IMR-90 (cell line): ENCODE data around the gene RUFY1. TPM values are rescaled to one million over a fixed set of nuclear protein-coding genes. Genes with fewer than 3 reads are reported as not detected.
A peak's percentile ranks its signal among the peaks of the same experiment; 100 is the strongest.

Experiments used
- ATAC-seq: fragments of 200-7000 bp; cut with Tn5 transposase; 2 replicates; pipeline ENCODE4 v1.9.1; 2020; ENCODE audit warnings: low read depth, mild to moderate bottlenecking, moderate library complexity
- BruUV-seq: library from RNA; stranded (reverse); fragments of 400-500 nt; replicated peaks from 2 replicates; lab custom pipeline; 2021; lab: Mats Ljungman, UMichigan
- CTCF ChIA-PET: fragments of 300-600 bp; formaldehyde crosslinking; extraction: SDS; loops from one replicate; lab custom pipeline; 2021; ENCODE audit warnings: antibody characterized with exemption; lab: Yijun Ruan, JAX
- POLR2A ChIA-PET: fragments of 300-600 bp; sonication (Branson Sonifier 250); formaldehyde crosslinking; loops from one replicate; lab custom pipeline; 2022; ENCODE audit warnings: antibody characterized with exemption; ENCODE audit not compliant: unreplicated experiment; lab: Charles Lee
- DNase-seq: peaks from one replicate; pipeline ENCODE4 v3.0.0; 2013
- H2AFZ ChIP-seq: replicated peaks from 2 replicates; pipeline ENCODE3; 2013; ENCODE audit warnings: low read length, mild to moderate bottlenecking; ENCODE audit not compliant: poor library complexity
- H2AK5ac ChIP-seq: 2 replicates; pipeline ENCODE4 v1.6.1; 2013; ENCODE audit warnings: low read depth, low read length, inconsistent platforms
- H2AK9ac ChIP-seq: replicated peaks from 2 replicates; pipeline ENCODE3; 2013; ENCODE audit warnings: mild to moderate bottlenecking, low read depth, low read length, moderate library complexity; ENCODE audit not compliant: poor library complexity
- H2BK120ac ChIP-seq: 2 replicates; pipeline ENCODE4 v1.6.1; 2013; ENCODE audit warnings: low read depth, low read length, inconsistent platforms
- H2BK15ac ChIP-seq: 3 replicates; pipeline ENCODE4 v1.6.1; 2013; ENCODE audit warnings: low read depth, low read length, inconsistent platforms
- H2BK20ac ChIP-seq: 2 replicates; pipeline ENCODE4 v1.6.1; 2013; ENCODE audit warnings: low read depth, mild to moderate bottlenecking, inconsistent platforms, low read length, moderate library complexity
- H2BK5ac ChIP-seq: 2 replicates; pipeline ENCODE4 v1.6.1; 2013; ENCODE audit warnings: mild to moderate bottlenecking, low read depth, low read length, inconsistent platforms; ENCODE audit not compliant: poor library complexity, severe bottlenecking
- H3K14ac ChIP-seq: replicated peaks from 2 replicates; pipeline ENCODE4 v1.6.1; 2013; ENCODE audit warnings: low read depth, low read length, inconsistent platforms
- H3K18ac ChIP-seq: 2 replicates; pipeline ENCODE4 v1.6.1; 2013; ENCODE audit warnings: low read depth, low read length, control low read depth
- H3K23ac ChIP-seq: 2 replicates; pipeline ENCODE4 v1.6.1; 2013; ENCODE audit warnings: low read depth, low read length, inconsistent platforms
- H3K27ac ChIP-seq: 2 replicates; pipeline ENCODE4 v1.5.1; 2013; ENCODE audit warnings: mild to moderate bottlenecking, control low read depth, low read length; ENCODE audit not compliant: insufficient read depth
- H3K27me3 ChIP-seq: 2 replicates; pipeline ENCODE4 v1.6.1; 2013; ENCODE audit warnings: low read length; ENCODE audit not compliant: control insufficient read depth, insufficient read depth
- H3K36me3 ChIP-seq: 2 replicates; pipeline ENCODE4 v1.6.1; 2013; ENCODE audit warnings: low read length, mixed read lengths; ENCODE audit not compliant: control insufficient read depth, insufficient read depth
- H3K4ac ChIP-seq: 2 replicates; pipeline ENCODE4 v1.6.1; 2013; ENCODE audit warnings: low read depth, low read length, inconsistent platforms
- H3K4me1 ChIP-seq: 2 replicates; pipeline ENCODE4 v1.6.1; 2013; ENCODE audit warnings: low read length, mixed read lengths; ENCODE audit not compliant: control insufficient read depth, insufficient read depth
- H3K4me2 ChIP-seq: 2 replicates; pipeline ENCODE4 v1.6.1; 2013; ENCODE audit warnings: low read depth, mild to moderate bottlenecking, control low read depth, low read length, moderate library complexity
- H3K4me3 ChIP-seq: 2 replicates; pipeline ENCODE4 v1.5.1; 2013; ENCODE audit warnings: low read depth, mild to moderate bottlenecking, control low read depth, low read length, moderate library complexity; ENCODE audit not compliant: insufficient read depth
- H3K56ac ChIP-seq: 2 replicates; pipeline ENCODE4 v1.6.1; 2013; ENCODE audit warnings: low read length, inconsistent platforms; ENCODE audit not compliant: insufficient read depth; ENCODE audit errors: extremely low read depth
- H3K79me1 ChIP-seq, 2 experiments: 2 replicates each; pipeline ENCODE4 v1.6.1; 2013; ENCODE audit warnings: low read length in 2 of 2, inconsistent platforms in 1 of 2, low read depth in 1 of 2
- H3K9ac ChIP-seq: 2 replicates; pipeline ENCODE4 v1.6.1; 2013; ENCODE audit warnings: low read depth, low read length, control low read depth
- H3K9me1 ChIP-seq: 2 replicates; pipeline ENCODE4 v1.6.1; 2013; ENCODE audit warnings: low read length, inconsistent platforms; ENCODE audit not compliant: insufficient read depth
- H3K9me3 ChIP-seq: 2 replicates; pipeline ENCODE4 v1.6.1; 2013; ENCODE audit warnings: low read length; ENCODE audit not compliant: control insufficient read depth, insufficient read depth
- H4K20me1 ChIP-seq: 2 replicates; pipeline ENCODE4 v1.6.1; 2013; ENCODE audit warnings: low read length, inconsistent platforms; ENCODE audit not compliant: insufficient read depth
- H4K5ac ChIP-seq: 2 replicates; pipeline ENCODE4 v1.6.1; 2013; ENCODE audit warnings: mild to moderate bottlenecking, low read depth, low read length, control low read depth
- H4K8ac ChIP-seq, 2 experiments: 2 replicates each; pipeline ENCODE4 v1.6.1; 2013; ENCODE audit warnings: low read depth in 2 of 2, low read length in 2 of 2, control low read depth in 1 of 2, inconsistent platforms in 1 of 2
- H4K91ac ChIP-seq: 2 replicates; pipeline ENCODE4 v1.6.1; 2013; ENCODE audit warnings: low read depth, low read length, inconsistent platforms; ENCODE audit not compliant: insufficient read depth
- BHLHE40 ChIP-seq: fragments of 150-350 bp; IDR thresholded peaks from 2 replicates; pipeline ENCODE4 v1.6.1; 2016; ENCODE audit warnings: mild to moderate bottlenecking, low read depth, low read length
- MXI1 ChIP-seq: IDR thresholded peaks from 2 replicates; pipeline ENCODE4 v1.6.1; 2012; ENCODE audit warnings: low read depth, mild to moderate bottlenecking, low read length, moderate library complexity, borderline replicate concordance
- WGBS, 2 experiments: methylation state at CpG; one replicate each; pipeline versions ENCODE4 v1.1.5 to v1.1.7; 2013; ENCODE audit warnings: missing lambda C conversion rate in 2 of 2; ENCODE audit not compliant: insufficient read length in 1 of 2; ENCODE audit errors: extremely low coverage in 2 of 2; 5-methylcytosine and 5-hydroxymethylcytosine counted together
- dilution Hi-C: fragments of 300-500 bp; cut with HindIII; formaldehyde crosslinking; loops from one replicate; pipeline ENCODE4 v1.14.3; 2018; ENCODE audit warnings: low sequenced_read_pairs; ENCODE audit not compliant: unreplicated experiment
- in situ Hi-C: fragments of 300-500 bp; cut with MboI; formaldehyde crosslinking; loops from 3 replicates; pipeline ENCODE4 v1.14.3; 2019; ENCODE audit warnings: low sequenced_read_pairs, inconsistent platforms, mixed read lengths
- intact Hi-C: fragments of 100-400 bp; cut with micrococcal nuclease; formaldehyde crosslinking; loops from 2 replicates; pipeline ENCODE4 v1.10.0; 2022
- polyA plus RNA-seq, 3 experiments: library from polyadenylated mRNA; depleted of rRNA; stranded (reverse); fragments of >200 nt; gene quantifications; 2 replicates each; pipeline ENCODE4 v1.2.3, GENCODE V29; 2012; ENCODE audit warnings: low replicate concordance in 1 of 3
- total RNA-seq: library from RNA; depleted of rRNA; stranded (reverse); fragments of >200 nt; gene quantifications from 2 replicates; pipeline ENCODE4 v1.2.3, GENCODE V29; 2012

RUFY1 gene
- total and polyA plus RNA-seq, 2 of the 4 experiments (the other 2 are of a cell fraction): 19.5 to 21.8 TPM

- intact Hi-C loops: no loop called here
- Histone ChIP-seq H3K4me3 (no peak overlapping the region), H3K18ac (no peak overlapping the region), H3K27me3 (no peaks in the 10 kb centered on the region), H2BK20ac (no peak overlapping the region), H3K9ac (no peak overlapping the region), H3K4me2 (no peak overlapping the region), H4K91ac (no peak overlapping the region), H2BK120ac (no peak overlapping the region), H4K20me1 (no peaks in the 10 kb centered on the region), H4K8ac (no peak overlapping the region), H2AFZ (no peak overlapping the region), H3K36me3 (peaks cover 38% of the 10 kb centered on the region), H2AK9ac (no peak overlapping the region), H3K9me3 (no peaks in the 10 kb centered on the region), H3K23ac (no peak overlapping the region), H3K27ac (no peak overlapping the region), H2BK5ac (no peak overlapping the region), H3K56ac (no peak overlapping the region), H3K14ac (no peak overlapping the region), H3K4ac (no peak overlapping the region), H2BK15ac (no peak overlapping the region), H2AK5ac (no peak overlapping the region), H4K5ac (no peak overlapping the region), H3K9me1 (peaks cover 9% of the 10 kb centered on the region), H3K4me1 (no peaks in the 10 kb centered on the region), H3K79me1 (peaks cover 0 to 7% of the 10 kb centered on the region in 2 experiments; a peak in 1 of 4 replicates)
- dilution Hi-C loops: no loop called here
- no peak for TF ChIP-seq BHLHE40
- TF ChIP-seq MXI1: peak; percentile 59; the same call in 1 of the 2 replicates
- DNase-seq: peak; percentile 67
- in situ Hi-C loops: no loop called here
- no TSS peak for BruUV-seq
- WGBS, 2 experiments: no CpG with 5 or more reads among the region's 3 CpGs
- POLR2A ChIA-PET: no interaction called here
- peak; percentile 86 for ATAC-seq
- CTCF ChIA-PET: no interaction called here
Observed at GRCh38 chr5:179588166-179588565, 37.8 kb downstream of the RUFY1 start.
